ENCODE measurements around the gene AKNAD1. TPM values are rescaled to one million over a fixed set of nuclear protein-coding genes. Genes with fewer than 3 reads are reported as not detected.

AKNAD1 gene
- polyA plus RNA-seq, 1 donor (not counting 4 experiments of a cell fraction or from before 2014, with no cell fraction given): 6.9 TPM

DNA sequence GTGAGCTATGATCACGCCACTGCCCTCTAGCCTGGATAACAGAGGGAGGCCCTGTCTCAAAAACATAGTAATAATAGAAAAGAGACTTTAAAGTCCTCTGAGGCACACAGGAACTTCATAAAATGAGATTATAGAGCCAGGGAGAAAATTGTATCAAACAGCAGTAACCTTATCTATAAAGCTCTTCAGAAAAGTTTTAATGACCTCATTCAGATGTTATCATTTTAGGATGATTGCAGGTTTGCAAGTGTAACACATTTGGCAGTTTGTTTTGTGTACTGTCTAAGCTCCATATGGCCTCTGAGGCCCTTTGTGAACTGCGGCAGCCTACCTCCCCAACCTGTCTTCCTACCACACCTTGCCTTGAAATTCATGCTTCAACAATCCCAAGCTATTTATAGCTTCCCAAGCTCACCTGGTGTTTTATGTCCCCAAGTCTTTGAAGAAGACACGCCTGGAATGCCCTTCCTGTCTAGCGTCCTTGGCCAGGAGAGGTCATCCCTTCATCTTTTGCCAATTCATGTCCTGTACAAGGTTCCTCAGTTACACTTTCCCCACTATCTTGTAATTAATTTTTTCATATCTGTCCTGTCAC, 8.5 kb upstream of the AKNAD1 start:
- TF ChIP-seq, protein P1, sequence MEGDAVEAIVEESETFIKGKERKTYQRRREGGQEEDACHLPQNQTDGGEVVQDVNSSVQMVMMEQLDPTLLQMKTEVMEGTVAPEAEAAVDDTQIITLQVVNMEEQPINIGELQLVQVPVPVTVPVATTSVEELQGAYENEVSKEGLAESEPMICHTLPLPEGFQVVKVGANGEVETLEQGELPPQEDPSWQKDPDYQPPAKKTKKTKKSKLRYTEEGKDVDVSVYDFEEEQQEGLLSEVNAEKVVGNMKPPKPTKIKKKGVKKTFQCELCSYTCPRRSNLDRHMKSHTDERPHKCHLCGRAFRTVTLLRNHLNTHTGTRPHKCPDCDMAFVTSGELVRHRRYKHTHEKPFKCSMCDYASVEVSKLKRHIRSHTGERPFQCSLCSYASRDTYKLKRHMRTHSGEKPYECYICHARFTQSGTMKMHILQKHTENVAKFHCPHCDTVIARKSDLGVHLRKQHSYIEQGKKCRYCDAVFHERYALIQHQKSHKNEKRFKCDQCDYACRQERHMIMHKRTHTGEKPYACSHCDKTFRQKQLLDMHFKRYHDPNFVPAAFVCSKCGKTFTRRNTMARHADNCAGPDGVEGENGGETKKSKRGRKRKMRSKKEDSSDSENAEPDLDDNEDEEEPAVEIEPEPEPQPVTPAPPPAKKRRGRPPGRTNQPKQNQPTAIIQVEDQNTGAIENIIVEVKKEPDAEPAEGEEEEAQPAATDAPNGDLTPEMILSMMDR (optimal IDR thresholded peaks at IDR 0.05 in 1 of 3, IDR thresholded peaks at IDR 0.05 in 1 of 3, conservative IDR thresholded peaks at IDR 0.05 in 1 of 3; ENCODE audit: extremely low read depth in 1 of 3, insufficient read depth in 2 of 3, low read length in 3 of 3): no peak
- TF ChIP-seq EZH2 (IDR thresholded peaks at IDR 0.05; ENCODE audit: low read length): no peak
- Histone ChIP-seq H3K9me3 (ENCODE audit: control insufficient read depth, low read depth, low read length) (no peaks in the 10 kb centered on the region), H3K4me2 (ENCODE audit: control insufficient read depth, extremely low read depth, insufficient read depth, low read depth, low read length) (no peak overlapping the region), H3K79me2 (ENCODE audit: control insufficient read depth, insufficient read depth, low read length) (no peaks in the 10 kb centered on the region), H3K9ac (ENCODE audit: control insufficient read depth, extremely low read depth, insufficient read depth, low read length) (no peak overlapping the region), H3K4me3 (ENCODE audit: control insufficient read depth in 2 of 3, extremely low read depth in 1 of 3, insufficient read depth in 2 of 3, low read depth in 1 of 3, low read length in 3 of 3) (no peak overlapping the region), H3K36me3 (ENCODE audit: control insufficient read depth in 2 of 2, extremely low read depth in 1 of 2, insufficient read depth in 2 of 2, low read length in 2 of 2) (no peaks in the 10 kb centered on the region), H4K20me1 (ENCODE audit: control insufficient read depth, extremely low read depth, insufficient read depth, low read length) (no peaks in the 10 kb centered on the region), H3K27ac (ENCODE audit: control insufficient read depth, insufficient read depth, low read length) (no peak overlapping the region), H3K9me1 (ENCODE audit: control insufficient read depth, extremely low read depth, insufficient read depth, low read length) (no peaks in the 10 kb centered on the region), H3K27me3 (ENCODE audit: control insufficient read depth, extremely low read depth, insufficient read depth, low read length) (no peaks in the 10 kb centered on the region), H2AFZ (ENCODE audit: control insufficient read depth, low read length) (no peak overlapping the region), H3K4me1 (ENCODE audit: control insufficient read depth, extremely low read depth, insufficient read depth, low read length) (peaks cover 9% of the 10 kb centered on the region)
- dilution Hi-C loops (cut with MboI; ENCODE audit: extremely low pct_ligation_motif_present, low sequenced_read_pairs): no loop called here
- no peak for DNase-seq (ENCODE audit: low read depth, low spot score)
- FAIRE-seq: no peak

DNA sequence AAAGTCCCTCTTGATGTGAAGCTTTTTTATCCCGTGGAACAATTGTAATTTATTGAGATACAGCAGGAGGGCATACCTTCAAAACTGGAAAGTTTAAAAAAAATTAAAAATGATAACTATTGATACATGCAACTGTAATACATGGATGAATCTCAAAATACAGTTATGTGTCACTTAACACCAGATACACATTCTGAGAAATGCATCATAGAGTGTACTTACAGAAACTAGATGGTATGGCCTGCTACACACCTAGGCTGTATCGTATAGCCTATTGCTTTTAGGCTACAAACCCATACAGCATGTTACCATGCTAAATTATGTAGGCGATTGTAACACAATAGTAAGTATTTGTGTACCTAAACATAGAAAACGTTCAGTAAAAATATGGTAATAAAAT, 7.1 kb upstream of the AKNAD1 start:
- no peak overlapping the region for H3K4me2 ChIP-seq (ENCODE audit: control insufficient read depth, extremely low read depth, insufficient read depth, low read depth, low read length)
- H3K27ac ChIP-seq (ENCODE audit: control insufficient read depth, insufficient read depth, low read length): no peak overlapping the region
- no peak overlapping the region for H2AFZ ChIP-seq (ENCODE audit: control insufficient read depth, low read length)
- no peaks in the 10 kb centered on the region for H3K9me3 ChIP-seq (ENCODE audit: control insufficient read depth, low read depth, low read length)
- dilution Hi-C loops (cut with MboI; ENCODE audit: extremely low pct_ligation_motif_present, low sequenced_read_pairs): no loop called here
- no peak overlapping the region for H3K4me3 ChIP-seq (ENCODE audit: control insufficient read depth in 2 of 3, extremely low read depth in 1 of 3, insufficient read depth in 2 of 3, low read depth in 1 of 3, low read length in 3 of 3)
- DNase-seq (ENCODE audit: low read depth, low spot score) (no peak), FAIRE-seq (no peak)
- no peaks in the 10 kb centered on the region for H3K9me1 ChIP-seq (ENCODE audit: control insufficient read depth, extremely low read depth, insufficient read depth, low read length)
- H3K79me2 ChIP-seq (ENCODE audit: control insufficient read depth, insufficient read depth, low read length): no peaks in the 10 kb centered on the region
- no peaks in the 10 kb centered on the region for H3K27me3 ChIP-seq (ENCODE audit: control insufficient read depth, extremely low read depth, insufficient read depth, low read length)
- H3K9ac ChIP-seq (ENCODE audit: control insufficient read depth, extremely low read depth, insufficient read depth, low read length): no peak overlapping the region
- no peaks in the 10 kb centered on the region for H3K36me3 ChIP-seq (ENCODE audit: control insufficient read depth in 2 of 2, extremely low read depth in 1 of 2, insufficient read depth in 2 of 2, low read length in 2 of 2)
- no peaks in the 10 kb centered on the region for H4K20me1 ChIP-seq (ENCODE audit: control insufficient read depth, extremely low read depth, insufficient read depth, low read length)
- peaks cover 9% of the 10 kb centered on the region for H3K4me1 ChIP-seq (ENCODE audit: control insufficient read depth, extremely low read depth, insufficient read depth, low read length)
- no peak for TF ChIP-seq EZH2 (IDR thresholded peaks at IDR 0.05; ENCODE audit: low read length)
- TF ChIP-seq, protein P1 (optimal IDR thresholded peaks at IDR 0.05 in 1 of 3, IDR thresholded peaks at IDR 0.05 in 1 of 3, conservative IDR thresholded peaks at IDR 0.05 in 1 of 3; ENCODE audit: extremely low read depth in 1 of 3, insufficient read depth in 2 of 3, low read length in 3 of 3): no peak
